Mucosa of descending colon (tissue), 3 donors: ENCODE measurements around the gene HOXA6. TPM values are rescaled to one million over a fixed set of nuclear protein-coding genes. Genes with fewer than 3 reads are reported as not detected.

Experiments
- ATAC-seq: fragments of 200-7000 bp; cut with Tn5 transposase; one replicate; pipeline ENCODE4 v1.9.1; 2020; ENCODE audit warnings: mild to moderate bottlenecking, moderate library complexity
- DNase-seq, 3 donors: peaks; one replicate each; pipeline ENCODE4 v3.0.0-alpha.2; 2020
- H3K36me3 ChIP-seq: fragments of 200-600 bp; one replicate; pipeline ENCODE4 v1.8.0; 2021; ENCODE audit warnings: low read depth, mild to moderate bottlenecking
- H3K4me1 ChIP-seq: fragments of 200-600 bp; one replicate; pipeline ENCODE4 v1.8.0; 2021; ENCODE audit warnings: low read depth, mild to moderate bottlenecking
- H3K4me3 ChIP-seq: fragments of 200-600 bp; one replicate; pipeline ENCODE4 v1.8.0; 2021; ENCODE audit warnings: mild to moderate bottlenecking
- H3K9me3 ChIP-seq: fragments of 200-600 bp; one replicate; pipeline ENCODE4 v1.8.0; 2021; ENCODE audit warnings: mild to moderate bottlenecking
- intact Hi-C, 2 donors: fragments of 100-400 bp; cut with DNase I in 1 of 2; cut with micrococcal nuclease in 1 of 2; formaldehyde crosslinking; loops; one replicate each; pipeline versions ENCODE4 v1.11.0 to v1.11.1; 2022; cut with DNase I, micrococcal nuclease
- total RNA-seq, 3 donors: library from RNA; stranded (reverse); fragmentation: NEBNext Ultra II Directional in 2 of 3; extraction: Animal tissue kit (Norgen Biotek cat#: 25700) in 2 of 3; gene quantifications; one replicate each; pipeline versions ENCODE4 v1.2.1 to v1.2.4, GENCODE V29; 2021 to 2023
- TF ChIP-seq, protein P1 (sequence below): fragments of 200-600 bp; IDR thresholded peaks from one replicate; pipeline ENCODE4 v1.8.0; 2022; ENCODE audit warnings: antibody characterized with exemption, mild to moderate bottlenecking
- donor health status: DM: no; HTN: no; CAD: no; lungs with moderate emphysema.
- donor health status: DM: no; HTN: no; CAD: no.
- donor health status: DM: no; HTN: yes; CAD: no.

The HOXA6 gene
- total RNA-seq, 3 donors from 2014 or later: 20.2 to 39.5 (median 20.5) TPM

GRCh38 chr7:27134392-27134791 is 13.2 kb downstream of the HOXA6 start:
- TF ChIP-seq, protein P1, sequence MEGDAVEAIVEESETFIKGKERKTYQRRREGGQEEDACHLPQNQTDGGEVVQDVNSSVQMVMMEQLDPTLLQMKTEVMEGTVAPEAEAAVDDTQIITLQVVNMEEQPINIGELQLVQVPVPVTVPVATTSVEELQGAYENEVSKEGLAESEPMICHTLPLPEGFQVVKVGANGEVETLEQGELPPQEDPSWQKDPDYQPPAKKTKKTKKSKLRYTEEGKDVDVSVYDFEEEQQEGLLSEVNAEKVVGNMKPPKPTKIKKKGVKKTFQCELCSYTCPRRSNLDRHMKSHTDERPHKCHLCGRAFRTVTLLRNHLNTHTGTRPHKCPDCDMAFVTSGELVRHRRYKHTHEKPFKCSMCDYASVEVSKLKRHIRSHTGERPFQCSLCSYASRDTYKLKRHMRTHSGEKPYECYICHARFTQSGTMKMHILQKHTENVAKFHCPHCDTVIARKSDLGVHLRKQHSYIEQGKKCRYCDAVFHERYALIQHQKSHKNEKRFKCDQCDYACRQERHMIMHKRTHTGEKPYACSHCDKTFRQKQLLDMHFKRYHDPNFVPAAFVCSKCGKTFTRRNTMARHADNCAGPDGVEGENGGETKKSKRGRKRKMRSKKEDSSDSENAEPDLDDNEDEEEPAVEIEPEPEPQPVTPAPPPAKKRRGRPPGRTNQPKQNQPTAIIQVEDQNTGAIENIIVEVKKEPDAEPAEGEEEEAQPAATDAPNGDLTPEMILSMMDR: no peak
- ATAC-seq (no peak), DNase-seq (peak in 1 of 3 donors; percentile 46)
- H3K9me3 ChIP-seq: no peaks in the 10 kb centered on the region
- H3K4me1 ChIP-seq: peaks cover 54% of the 10 kb centered on the region
- no peaks in the 10 kb centered on the region for H3K36me3 ChIP-seq
- H3K4me3 ChIP-seq: no peak overlapping the region
- intact Hi-C loops: no loop called here

DNA sequence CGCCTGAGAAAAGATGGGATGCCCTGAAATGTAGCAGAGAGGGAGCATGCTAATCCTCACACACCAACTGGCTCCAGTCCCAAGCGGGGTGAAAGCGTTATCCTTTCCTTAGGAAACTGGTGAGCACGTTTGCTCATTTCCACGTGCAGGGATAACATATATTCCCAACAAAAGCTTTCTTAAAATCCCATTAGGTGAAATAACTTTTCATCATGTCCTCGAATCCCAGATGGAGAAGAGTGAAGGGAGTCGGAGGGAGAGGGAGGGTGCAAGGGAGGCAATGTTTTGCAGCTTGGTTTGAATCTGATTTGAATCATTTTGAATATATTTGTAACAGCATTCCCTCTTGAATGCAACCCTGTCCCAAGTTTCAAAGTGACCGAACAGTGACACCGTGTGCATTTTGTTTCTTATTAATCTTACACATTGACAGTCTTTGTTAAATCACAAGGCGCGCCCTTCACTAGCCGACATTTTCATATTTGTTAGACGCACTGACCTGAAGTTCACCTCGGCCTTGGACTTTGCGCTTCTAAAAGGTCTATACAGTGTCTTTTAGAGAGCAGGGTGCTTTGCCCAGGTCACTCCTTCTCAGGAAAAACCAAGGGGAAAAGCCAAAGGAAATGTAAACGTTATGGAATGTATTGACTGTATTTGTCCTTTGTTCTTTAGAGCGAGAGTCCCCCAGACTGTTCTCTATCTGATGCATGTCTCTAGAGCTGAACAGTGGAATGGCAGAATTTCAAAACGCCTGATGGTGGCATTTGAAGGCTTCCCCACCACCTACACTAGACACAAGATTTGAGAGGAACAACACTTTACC is 14.0 kb downstream of the HOXA6 start:
- DNase-seq (peak in 2 of 3 donors; percentile 39 to 68), ATAC-seq (no peak)
- TF ChIP-seq, protein P1: no peak
- no peaks in the 10 kb centered on the region for H3K36me3 ChIP-seq
- no peak overlapping the region for H3K4me3 ChIP-seq
- intact Hi-C loops: no loop called here
- peaks cover 54% of the 10 kb centered on the region for H3K4me1 ChIP-seq
- no peaks in the 10 kb centered on the region for H3K9me3 ChIP-seq

DNA sequence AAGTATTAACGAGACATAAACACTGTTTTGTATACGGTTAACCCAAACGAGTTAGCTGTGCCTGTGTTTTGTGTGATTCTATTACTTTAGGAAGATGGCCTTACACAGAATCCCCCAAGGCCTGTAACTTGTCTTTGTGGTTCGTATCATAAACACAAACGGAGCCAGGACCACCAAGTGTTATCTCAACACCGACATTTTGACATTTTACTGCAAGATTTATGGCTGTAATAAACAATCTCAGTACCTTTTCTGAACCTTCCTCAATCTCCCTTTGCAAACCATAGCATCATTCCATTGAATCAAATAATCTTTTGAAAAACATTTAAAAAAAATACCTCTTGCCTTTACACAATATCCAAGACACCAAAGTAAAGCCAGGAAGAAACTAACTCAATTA is 14.6 kb downstream of the HOXA6 start:
- H3K4me1 ChIP-seq: peaks cover 54% of the 10 kb centered on the region
- TF ChIP-seq, protein P1: no peak
- no peaks in the 10 kb centered on the region for H3K36me3 ChIP-seq
- H3K9me3 ChIP-seq: no peaks in the 10 kb centered on the region
- DNase-seq (peak in 1 of 3 donors; percentile 4), ATAC-seq (no peak)
- H3K4me3 ChIP-seq: no peak overlapping the region
- intact Hi-C loops: no loop called here

GRCh38 chr7:27132214-27132613 is 15.4 kb downstream of the HOXA6 start:
- Histone ChIP-seq H3K9me3 (no peaks in the 10 kb centered on the region), H3K36me3 (no peaks in the 10 kb centered on the region), H3K4me3 (no peak overlapping the region), H3K4me1 (peaks cover 57% of the 10 kb centered on the region)
- DNase-seq (no peak), ATAC-seq (no peak)
- intact Hi-C loops: no loop called here
- TF ChIP-seq, protein P1: no peak

GRCh38 chr7:27131390-27131819 is 16.2 kb downstream of the HOXA6 start:
- intact Hi-C loops: no loop called here
- peak overlapping the region; percentile 15 for H3K4me3 ChIP-seq
- ATAC-seq (no peak), DNase-seq (peak in 1 of 3 donors; percentile 4)
- H3K36me3 ChIP-seq: no peaks in the 10 kb centered on the region
- TF ChIP-seq, protein P1: no peak
- peaks cover 56% of the 10 kb centered on the region for H3K4me1 ChIP-seq
- H3K9me3 ChIP-seq: no peaks in the 10 kb centered on the region
